ENCODE data around the gene ROBO1. TPM values are rescaled to one million over a fixed set of nuclear protein-coding genes. Genes with fewer than 3 reads are reported as not detected.

ROBO1 gene
- total RNA-seq, 4 donors from 2014 or later = 12.3 to 112 (median 27.1) TPM

GRCh38 chr3:78665776-78666469, 1101.9 kb downstream of the ROBO1 start:
- intact Hi-C loops (cut with DNase I; ENCODE audit: low total_unique reads) = no loop called here
- Histone ChIP-seq H3K4me3 (no peak overlapping the region), H3K36me3 (no peaks in the 10 kb centered on the region), H3K9me3 (no peaks in the 10 kb centered on the region), H3K27ac (no peak overlapping the region), H3K27me3 (no peaks in the 10 kb centered on the region), H3K4me1 (no peaks in the 10 kb centered on the region)
- TF ChIP-seq CTCF (IDR thresholded peaks at IDR 0.05) (no peak), POLR2A (IDR thresholded peaks at IDR 0.05) (no peak)
- no peak for DNase-seq

- Histone ChIP-seq H3K4me1 (no peaks in the 10 kb centered on the region), H3K4me3 (no peak overlapping the region), H3K36me3 (no peaks in the 10 kb centered on the region), H3K27ac (no peak overlapping the region), H3K27me3 (no peaks in the 10 kb centered on the region), H3K9me3 (no peaks in the 10 kb centered on the region)
- no peak for TF ChIP-seq POLR2A (IDR thresholded peaks at IDR 0.05)
- TF ChIP-seq CTCF (IDR thresholded peaks at IDR 0.05) = no peak
- DNase-seq = no peak
- intact Hi-C loops (cut with DNase I; ENCODE audit: low total_unique reads) = no loop called here
Observed at GRCh38 chr3:78665101-78665500, 1102.7 kb downstream of the ROBO1 start.

GRCh38 chr3:78660957-78661356, 1106.8 kb downstream of the ROBO1 start:
- Histone ChIP-seq H3K36me3 (no peaks in the 10 kb centered on the region), H3K4me3 (no peak overlapping the region), H3K4me1 (no peaks in the 10 kb centered on the region), H3K27me3 (no peaks in the 10 kb centered on the region), H3K27ac (no peak overlapping the region), H3K9me3 (no peaks in the 10 kb centered on the region)
- intact Hi-C loops (cut with DNase I; ENCODE audit: low total_unique reads) = loop anchor here (5.0 kb wide), 1 partner anchor 371 kb away; no protein-coding TSS in a partner anchor
- DNase-seq = peak; percentile 26 to 43
- TF ChIP-seq POLR2A (IDR thresholded peaks at IDR 0.05) = no peak
- no peak for TF ChIP-seq CTCF (IDR thresholded peaks at IDR 0.05)

- Histone ChIP-seq H3K4me3 (no peak overlapping the region), H3K27ac (no peak overlapping the region), H3K4me1 (no peaks in the 10 kb centered on the region), H3K36me3 (no peaks in the 10 kb centered on the region), H3K9me3 (no peaks in the 10 kb centered on the region), H3K27me3 (no peaks in the 10 kb centered on the region)
- intact Hi-C loops (cut with DNase I; ENCODE audit: low total_unique reads) = no loop called here
- DNase-seq = peak in 1 of 2 donors; percentile 44
- peak; percentile 32 to 82 (median 66) for TF ChIP-seq CTCF (IDR thresholded peaks at IDR 0.05)
- TF ChIP-seq POLR2A (IDR thresholded peaks at IDR 0.05) = no peak
Observed at GRCh38 chr3:78659386-78659987, 1108.3 kb downstream of the ROBO1 start.

GRCh38 chr3:78647726-78648125, 1120.1 kb downstream of the ROBO1 start:
- Histone ChIP-seq H3K36me3 (no peaks in the 10 kb centered on the region), H3K27me3 (no peaks in the 10 kb centered on the region), H3K27ac (no peak overlapping the region), H3K4me3 (no peak overlapping the region), H3K9me3 (no peaks in the 10 kb centered on the region), H3K4me1 (no peaks in the 10 kb centered on the region)
- DNase-seq = no peak
- TF ChIP-seq CTCF (IDR thresholded peaks at IDR 0.05) (no peak), POLR2A (IDR thresholded peaks at IDR 0.05) (no peak)
- intact Hi-C loops (cut with DNase I; ENCODE audit: low total_unique reads) = no loop called here
